Stimulated activated CD4-positive, alpha-beta T cell treated with anti-CD3 and anti-CD28 coated beads, TNF-alpha, amount 100 ng/mL, for 48 hours (primary cell): ENCODE measurements around the gene CDC42EP3.

Source experiments
- DNase-seq, 3 donors: peaks; one replicate each; pipeline ENCODE4 v3.0.0-alpha.2; 2020; ENCODE audit warnings: low read depth in 3 of 3

Gene CDC42EP3

DNA sequence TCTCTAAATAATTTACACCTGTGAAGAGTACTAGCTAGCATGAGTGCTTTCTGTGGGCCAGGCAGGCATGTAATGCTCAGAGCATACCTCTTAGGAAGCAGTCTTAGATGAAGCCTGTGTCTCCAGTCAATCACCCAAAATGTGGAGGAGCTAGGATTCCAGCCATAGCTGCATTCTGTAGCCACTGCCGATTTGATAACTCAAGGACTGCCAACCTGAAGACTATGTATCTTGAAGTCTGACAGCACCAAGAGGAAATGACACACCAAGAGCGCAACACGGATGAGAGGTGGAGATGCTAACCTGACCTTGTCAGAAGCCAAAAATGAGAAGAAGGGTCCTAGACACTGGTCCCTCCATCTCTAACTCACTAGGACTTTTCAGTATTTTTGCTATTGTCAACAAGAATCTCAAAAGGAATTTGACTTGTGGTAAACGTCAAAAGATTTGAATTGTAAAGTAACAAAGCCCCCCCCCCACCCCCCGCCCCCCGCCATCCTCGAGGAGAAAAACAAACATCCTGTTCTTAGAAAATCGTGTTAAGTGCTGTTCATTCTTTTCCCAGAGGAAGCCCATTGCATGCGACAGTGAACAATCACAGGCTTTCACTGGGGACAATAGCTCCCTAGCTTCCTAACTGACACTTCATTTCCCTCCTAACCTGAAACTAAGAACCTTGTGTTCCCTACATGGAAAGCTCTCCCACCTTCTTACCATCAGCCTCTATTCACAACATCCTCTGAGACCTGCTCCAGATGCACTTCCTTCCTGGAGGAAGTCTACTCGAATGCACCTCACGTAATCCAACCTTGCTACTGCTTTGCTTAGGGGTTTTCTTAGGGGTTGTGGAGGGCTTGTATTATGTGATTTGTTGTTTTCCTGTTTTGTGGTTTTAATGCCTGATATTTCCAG lies 14.7 kb downstream of the CDC42EP3 start:
- no peak for DNase-seq

- no peak for DNase-seq
Measured at GRCh38 chr2:37654932-37655841, 16.3 kb downstream of the CDC42EP3 start.

- DNase-seq: no peak
Measured at GRCh38 chr2:37654419-37654818, 17.0 kb downstream of the CDC42EP3 start.

- no peak for DNase-seq
Measured at GRCh38 chr2:37653805-37654378, 17.6 kb downstream of the CDC42EP3 start.

DNA sequence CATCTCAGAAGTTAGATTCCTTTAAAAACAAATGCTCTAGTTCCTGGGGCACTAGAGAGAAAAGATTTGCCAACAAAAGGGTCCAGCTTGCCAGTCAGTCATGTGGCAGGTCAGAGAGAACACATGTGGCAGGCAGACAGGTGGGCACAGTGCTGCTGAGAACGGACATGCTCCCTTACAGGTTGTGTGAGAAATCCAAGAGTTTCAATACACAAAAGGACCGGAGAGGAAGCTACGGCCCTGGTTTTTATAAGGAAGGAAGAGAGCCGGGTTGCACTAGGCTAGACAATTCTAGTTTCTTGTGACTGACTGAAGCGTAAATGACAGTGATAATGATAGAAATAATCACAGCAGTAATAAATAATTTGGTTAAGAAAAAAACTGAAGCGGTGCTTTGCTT lies 18.3 kb downstream of the CDC42EP3 start:
- DNase-seq: no peak

GRCh38 chr2:37652199-37652640 lies 19.2 kb downstream of the CDC42EP3 start:
- no peak for DNase-seq

DNA sequence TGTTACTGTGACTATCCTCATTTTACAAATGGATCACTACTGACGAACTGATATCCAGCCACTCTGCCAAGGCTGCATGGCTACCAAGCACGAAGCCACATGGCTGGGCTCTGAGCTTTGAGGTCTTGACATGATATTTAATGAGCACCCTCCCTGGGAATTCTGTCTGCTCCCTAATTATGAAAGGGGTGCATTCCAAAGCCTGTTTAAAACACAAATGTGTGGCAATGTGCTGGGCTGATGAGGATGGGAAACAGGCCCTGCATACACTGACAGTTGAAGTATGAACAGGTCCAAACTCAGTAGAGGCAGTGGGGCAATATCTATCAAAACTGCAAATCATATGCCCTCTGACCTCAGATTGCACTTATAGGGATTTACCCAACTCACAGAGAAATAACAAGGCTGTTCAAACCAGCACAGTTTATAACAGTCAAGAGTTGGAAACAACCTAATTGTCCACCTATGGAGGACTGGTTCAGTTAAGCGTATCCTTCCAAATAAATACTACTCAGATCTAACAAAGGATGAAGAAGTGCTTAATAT lies 20.8 kb downstream of the CDC42EP3 start:
- DNase-seq: no peak

- DNase-seq: no peak
Measured at GRCh38 chr2:37649518-37649917, 21.9 kb downstream of the CDC42EP3 start.

DNA sequence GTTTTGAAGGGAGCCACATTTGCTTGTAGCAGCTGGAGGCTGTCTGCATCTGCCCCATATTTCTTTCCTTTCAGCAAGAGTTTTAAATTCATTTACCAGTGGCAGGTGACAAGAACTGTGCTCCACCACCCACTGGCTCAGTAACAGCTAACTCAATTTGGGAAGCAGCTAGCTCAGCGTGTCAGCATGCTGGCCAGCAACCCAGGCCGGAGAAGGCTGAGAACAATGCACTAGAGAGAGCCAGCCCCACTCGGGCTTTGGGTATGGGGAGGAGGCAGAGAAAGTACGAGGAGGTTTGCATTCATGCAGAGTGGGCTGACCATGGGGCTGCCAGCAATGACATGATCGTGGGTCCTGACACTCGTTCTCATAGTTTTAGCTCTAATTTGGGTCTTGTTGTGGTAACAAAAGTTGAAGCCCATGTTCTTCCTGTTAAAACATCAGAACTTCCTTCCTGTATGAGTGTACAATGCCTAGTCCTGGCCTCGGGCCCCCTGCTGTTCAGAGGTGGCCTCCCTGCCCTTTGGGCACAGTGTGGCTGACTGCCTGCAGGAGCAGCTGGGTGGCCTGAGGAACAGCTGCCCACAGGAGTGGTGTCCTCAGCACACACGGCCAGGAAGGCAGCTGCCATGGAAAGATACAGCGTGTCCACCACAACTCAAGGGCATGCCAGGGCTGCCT lies 23.0 kb downstream of the CDC42EP3 start:
- DNase-seq: no peak

DNA sequence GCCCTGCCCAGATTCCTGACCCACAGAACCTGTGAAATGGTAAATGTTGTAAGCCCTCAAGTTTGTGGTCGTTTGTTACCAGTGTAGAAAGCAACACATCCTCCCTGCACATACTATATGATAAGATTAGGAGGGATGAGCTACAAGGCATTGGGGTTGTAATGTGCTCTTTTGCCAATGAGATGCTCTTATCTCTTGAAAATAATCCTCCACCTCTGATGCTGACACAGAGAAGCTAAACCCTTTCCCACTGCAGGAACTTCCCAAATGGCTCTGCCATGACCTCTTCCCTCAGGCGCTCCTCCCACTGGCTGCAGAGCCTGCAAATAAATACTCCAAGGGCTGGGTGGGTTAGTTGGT lies 23.5 kb downstream of the CDC42EP3 start:
- no peak for DNase-seq

DNA sequence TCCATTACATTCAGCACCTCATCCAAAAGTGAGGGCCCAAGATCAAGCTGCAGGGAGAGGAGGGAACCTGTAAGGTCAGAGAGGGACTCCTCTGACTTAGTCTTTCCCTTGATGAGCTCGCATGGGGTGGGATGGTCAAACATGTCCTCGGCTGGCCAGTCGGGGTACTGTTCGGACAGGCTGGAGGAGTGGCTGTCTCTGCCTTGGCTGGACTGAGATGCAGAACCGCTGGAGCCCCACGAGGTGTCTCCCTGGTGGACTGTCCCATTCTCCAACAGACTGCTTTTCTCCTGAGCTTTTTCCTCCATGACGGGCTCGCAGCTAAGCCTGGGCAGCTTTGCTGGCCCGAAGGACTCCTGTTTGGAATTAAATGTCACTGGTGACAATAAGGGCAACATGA lies 25.6 kb downstream of the CDC42EP3 start:
- DNase-seq: no peak

DNA sequence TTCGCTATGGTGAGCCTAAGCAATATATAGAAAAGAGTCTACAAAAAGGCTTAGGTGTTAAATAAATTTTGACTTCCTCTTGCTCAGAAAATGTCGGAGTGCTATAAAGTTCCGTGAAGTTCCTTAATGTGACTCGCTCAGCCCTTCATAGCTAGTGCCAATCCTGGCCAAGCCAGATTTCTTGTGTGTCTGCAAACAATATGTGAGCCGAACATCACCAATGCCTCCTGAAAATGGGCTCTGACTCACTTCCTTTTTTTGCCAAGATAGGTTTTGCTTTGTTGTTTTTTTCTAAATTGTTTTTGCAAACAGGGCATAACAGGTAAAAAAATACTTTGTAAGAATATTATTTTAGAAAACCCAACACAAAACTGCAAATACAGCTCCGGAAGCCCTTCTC lies 26.1 kb downstream of the CDC42EP3 start:
- DNase-seq: no peak

GRCh38 chr2:37644191-37644590 lies 27.3 kb downstream of the CDC42EP3 start:
- DNase-seq: no peak

GRCh38 chr2:37643730-37644078 lies 27.7 kb downstream of the CDC42EP3 start:
- no peak for DNase-seq

DNA sequence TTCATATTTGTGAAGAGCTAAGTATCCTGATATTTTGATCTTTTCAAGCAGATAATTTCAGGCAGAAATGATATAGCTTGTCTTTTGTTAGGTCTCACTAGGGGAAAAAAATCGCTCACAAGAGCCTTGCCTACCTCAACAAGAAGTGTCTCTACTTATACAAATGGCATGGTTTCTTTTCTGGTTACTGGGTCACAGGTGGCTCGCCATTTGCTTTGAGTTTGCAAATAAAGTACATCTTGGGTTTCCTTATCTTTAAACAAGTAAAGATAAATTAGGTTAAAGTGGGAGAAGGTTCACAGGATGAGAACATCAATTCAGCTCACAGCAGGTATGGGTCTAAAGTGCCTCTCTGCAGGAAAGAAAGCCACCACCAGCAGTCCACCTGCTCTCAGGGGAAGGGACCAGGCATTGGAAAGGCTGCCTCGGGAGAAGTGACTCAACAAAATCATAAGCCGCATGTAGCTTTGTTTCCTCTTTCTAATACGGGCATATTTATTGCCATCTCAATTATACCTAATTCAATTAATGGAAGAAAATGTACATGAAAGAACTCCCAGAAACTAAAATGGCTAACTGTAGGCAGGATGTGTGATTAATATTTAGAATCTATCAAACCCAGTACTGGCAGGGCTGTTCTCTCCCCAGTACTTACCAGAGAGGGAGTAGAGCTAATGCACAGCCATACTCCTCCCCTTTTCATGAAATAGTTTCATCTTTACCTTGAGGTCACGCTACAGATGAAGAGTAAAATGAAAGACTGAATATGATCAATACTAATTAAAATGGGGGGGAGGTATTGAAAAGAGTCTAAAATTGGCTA lies 28.3 kb downstream of the CDC42EP3 start:
- no peak for DNase-seq

GRCh38 chr2:37641582-37642171 lies 29.8 kb downstream of the CDC42EP3 start:
- DNase-seq: no peak

- DNase-seq: no peak
Measured at GRCh38 chr2:37639631-37640030, 31.8 kb downstream of the CDC42EP3 start.

GRCh38 chr2:37638973-37639372 lies 32.5 kb downstream of the CDC42EP3 start:
- DNase-seq: no peak

- DNase-seq: no peak
Measured at GRCh38 chr2:37637985-37638384, 33.5 kb downstream of the CDC42EP3 start.

DNA sequence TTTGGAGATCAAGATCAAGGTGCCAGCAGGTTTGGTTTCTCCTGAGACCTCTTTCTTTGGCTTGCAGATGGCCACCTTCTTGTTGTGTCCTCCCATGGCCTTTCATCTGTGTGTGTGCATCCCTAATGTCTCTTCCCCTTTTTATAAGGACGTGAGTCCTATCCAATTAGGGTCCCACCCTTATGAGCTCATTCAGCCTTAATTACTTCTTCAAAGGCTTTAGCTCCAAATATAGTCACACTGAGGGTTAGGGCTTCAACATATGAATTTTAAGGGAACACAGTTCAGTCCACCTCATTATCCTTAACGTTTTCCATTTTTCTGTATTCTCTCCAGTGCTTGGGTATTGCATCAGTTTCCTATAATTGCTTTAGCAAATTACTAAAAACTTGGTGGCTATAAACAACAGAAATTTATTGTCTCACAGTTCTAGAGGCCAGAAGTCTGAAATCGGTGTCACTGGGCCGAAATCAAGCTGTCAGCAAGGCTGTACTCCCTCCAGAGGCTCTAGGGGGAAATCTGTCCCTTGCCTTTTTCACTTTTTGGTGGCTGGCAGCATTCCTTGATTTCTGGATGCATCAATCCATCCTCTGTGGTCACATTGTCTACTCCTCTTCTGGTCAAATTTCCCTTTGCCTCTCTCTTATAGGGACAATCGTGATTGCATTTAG lies 34.1 kb downstream of the CDC42EP3 start:
- DNase-seq: no peak
